Ascending aorta (tissue), 2 donors: ENCODE data around the gene CP. TPM values are rescaled to one million over a fixed set of nuclear protein-coding genes. Genes with fewer than 3 reads are reported as not detected.

Source experiments
- DNase-seq, 2 donors: peaks; one replicate each; pipeline ENCODE4 v3.0.0-alpha.2; 2019; ENCODE audit warnings: low spot score in 2 of 2
- H3K27ac ChIP-seq, 2 donors: fragments of 200-600 bp; sonication (generic); one replicate each; pipeline ENCODE4 v1.5.1; 2016 to 2017; ENCODE audit warnings: mild to moderate bottlenecking in 1 of 2
- H3K27me3 ChIP-seq: fragments of 200-600 bp; sonication (generic); one replicate; pipeline ENCODE4 v1.5.1; 2017
- H3K36me3 ChIP-seq, 2 donors: fragments of 200-600 bp; sonication (generic); one replicate each; pipeline ENCODE4 v1.5.1; 2016
- H3K4me1 ChIP-seq, 2 donors: fragments of 200-600 bp; sonication (generic); one replicate each; pipeline ENCODE4 v1.5.1; 2016 to 2017; ENCODE audit warnings: mild to moderate bottlenecking in 1 of 2
- H3K4me3 ChIP-seq, 2 donors: fragments of 200-600 bp; sonication (generic); one replicate each; pipeline ENCODE4 v1.5.1; 2016 to 2017; ENCODE audit warnings: mild to moderate bottlenecking in 1 of 2
- H3K9me3 ChIP-seq, 2 donors: fragments of 200-600 bp; sonication (generic); one replicate each; pipeline ENCODE4 v1.5.1; 2016
- CTCF ChIP-seq, 3 experiments: fragments of 200-600 bp in 2 of 3; fragments of 450-650 bp in 1 of 3; sonication (generic) in 2 of 3; IDR thresholded peaks; one replicate each; pipeline ENCODE4 v1.5.1; 2016 to 2019; ENCODE audit warnings: antibody characterized with exemption in 3 of 3, mild to moderate bottlenecking in 1 of 3, moderate library complexity in 1 of 3
- intact Hi-C: fragments of 100-400 bp; cut with DNase I; formaldehyde crosslinking; loops from one replicate; pipeline ENCODE4 v1.15.1; 2023
- total RNA-seq: library from RNA; depleted of rRNA; stranded (reverse); fragments of >200 nt; gene quantifications from one replicate; pipeline ENCODE4 v1.1.0, GENCODE V29; 2016

Gene CP
- total RNA-seq, 1 donor from 2014 or later: 58.3 TPM

DNA sequence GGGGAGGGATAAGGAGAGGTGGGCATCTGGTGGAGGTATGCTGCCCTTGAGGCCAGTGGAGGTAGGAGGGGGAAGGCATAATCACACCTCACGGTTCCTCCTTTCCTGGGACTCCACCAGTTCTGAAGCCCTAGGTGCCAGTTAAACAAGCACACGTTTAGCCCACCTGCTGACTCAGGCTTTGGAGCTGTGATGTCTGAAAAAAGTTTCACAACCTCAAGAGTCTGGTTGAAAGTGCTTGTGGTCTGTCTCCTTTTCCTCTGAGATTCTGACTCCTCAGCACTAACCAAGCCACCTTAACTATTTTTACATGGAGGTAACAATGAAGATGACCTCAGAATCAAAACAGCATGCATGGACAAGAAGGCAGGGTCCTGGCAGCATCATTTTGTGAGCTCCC is 69.2 kb downstream of the CP start:
- Histone ChIP-seq H3K27me3 (no peaks in the 10 kb centered on the region), H3K36me3 (peaks cover 8 to 31% of the 10 kb centered on the region in 2 donors)

GRCh38 chr3:149151843-149152242 is 69.8 kb downstream of the CP start:
- Histone ChIP-seq H3K27me3 (no peaks in the 10 kb centered on the region), H3K27ac (peak overlapping the region; percentile 36 to 65), H3K4me1 (peaks cover 0 to 6% of the 10 kb centered on the region in 2 donors), H3K9me3 (no peaks in the 10 kb centered on the region), H3K4me3 (no peak overlapping the region), H3K36me3 (peaks cover 8 to 25% of the 10 kb centered on the region in 2 donors)
- intact Hi-C loops: no loop called here
- no peak for DNase-seq
- TF ChIP-seq CTCF (IDR thresholded peaks at IDR 0.05): no peak

More for the DNA sequence above, 69.2 kb downstream of the CP start:
- no peak for DNase-seq
- no peak for TF ChIP-seq CTCF (IDR thresholded peaks at IDR 0.05)
- intact Hi-C loops: no loop called here
- peak overlapping the region in 1 of 2 donors; percentile 65 for H3K27ac ChIP-seq
- no peaks in the 10 kb centered on the region for H3K9me3 ChIP-seq
- peaks cover 0 to 6% of the 10 kb centered on the region in 2 donors for H3K4me1 ChIP-seq
- H3K4me3 ChIP-seq: no peak overlapping the region

DNA sequence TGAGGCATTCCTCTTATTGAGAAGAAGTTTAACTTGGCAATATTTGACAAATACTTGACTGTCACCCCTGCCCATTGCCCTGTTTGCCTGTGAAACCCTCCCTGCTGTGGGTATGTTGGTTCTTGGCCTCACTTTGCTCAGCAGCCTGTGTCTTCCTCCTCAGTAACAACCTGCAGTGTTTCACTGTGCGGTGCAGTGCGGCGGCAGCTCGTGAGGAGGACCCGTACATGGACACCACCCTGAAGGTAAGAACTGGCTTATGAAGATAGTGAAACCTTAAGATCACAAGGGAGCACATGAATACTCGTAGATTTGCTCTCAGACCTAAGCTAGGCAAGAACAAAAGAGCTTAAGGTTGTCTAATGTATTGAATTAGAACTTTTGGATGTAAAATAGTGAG is 71.2 kb downstream of the CP start:
- no peak overlapping the region for H3K4me3 ChIP-seq
- no peak overlapping the region for H3K27ac ChIP-seq
- intact Hi-C loops: no loop called here
- TF ChIP-seq CTCF (IDR thresholded peaks at IDR 0.05): no peak
- H3K27me3 ChIP-seq: no peaks in the 10 kb centered on the region
- H3K36me3 ChIP-seq: peaks cover 3 to 19% of the 10 kb centered on the region in 2 donors
- no peaks in the 10 kb centered on the region for H3K9me3 ChIP-seq
- no peak for DNase-seq
- H3K4me1 ChIP-seq: peaks cover 0 to 6% of the 10 kb centered on the region in 2 donors

GRCh38 chr3:149145974-149146373 is 75.7 kb downstream of the CP start:
- Histone ChIP-seq H3K9me3 (no peaks in the 10 kb centered on the region), H3K4me3 (no peak overlapping the region), H3K27me3 (no peaks in the 10 kb centered on the region), H3K27ac (no peak overlapping the region), H3K4me1 (no peaks in the 10 kb centered on the region), H3K36me3 (peaks cover 12 to 42% of the 10 kb centered on the region in 2 donors)
- intact Hi-C loops: no loop called here
- TF ChIP-seq CTCF (IDR thresholded peaks at IDR 0.05): no peak
- no peak for DNase-seq

GRCh38 chr3:149145356-149145755 is 76.3 kb downstream of the CP start:
- Histone ChIP-seq H3K4me3 (no peak overlapping the region), H3K9me3 (no peaks in the 10 kb centered on the region), H3K36me3 (peaks cover 12 to 37% of the 10 kb centered on the region in 2 donors), H3K27me3 (no peaks in the 10 kb centered on the region), H3K27ac (no peak overlapping the region), H3K4me1 (no peaks in the 10 kb centered on the region)
- intact Hi-C loops: no loop called here
- TF ChIP-seq CTCF (IDR thresholded peaks at IDR 0.05): no peak
- DNase-seq: no peak

GRCh38 chr3:149142682-149143081 is 78.9 kb downstream of the CP start:
- no peak for DNase-seq
- peaks cover 12 to 34% of the 10 kb centered on the region in 2 donors for H3K36me3 ChIP-seq
- no peak for TF ChIP-seq CTCF (IDR thresholded peaks at IDR 0.05)

More at GRCh38 chr3:149142682-149143081, 78.9 kb downstream of the CP start:
- Histone ChIP-seq H3K9me3 (no peaks in the 10 kb centered on the region), H3K4me3 (no peak overlapping the region), H3K27me3 (no peaks in the 10 kb centered on the region), H3K27ac (no peak overlapping the region), H3K4me1 (no peaks in the 10 kb centered on the region)
- intact Hi-C loops: no loop called here
